Mesodermal cell (in vitro differentiated cells): ENCODE measurements around the gene S100PBP.
"Not testable (repeated sequence)": the region's sequence is repeated elsewhere in the genome, so short reads cannot be mapped to it uniquely, and the experiment has no call there.

ENCODE experiments used
- H3K27ac ChIP-seq: 2 replicates; pipeline ENCODE4 v1.7.0; 2013; ENCODE audit warnings: mild to moderate bottlenecking, low read depth, low read length, moderate library complexity; ENCODE audit not compliant: severe bottlenecking
- H3K36me3 ChIP-seq: 2 replicates; pipeline ENCODE4 v1.7.1; 2013; ENCODE audit warnings: mild to moderate bottlenecking, low read length, moderate library complexity; ENCODE audit not compliant: control insufficient read depth, insufficient read depth
- H3K4me1 ChIP-seq: one replicate; pipeline ENCODE4 v1.7.1; 2013; ENCODE audit warnings: mild to moderate bottlenecking, low read length; ENCODE audit not compliant: insufficient read depth, control insufficient read depth, poor library complexity, severe bottlenecking
- H3K4me3 ChIP-seq: 2 replicates; pipeline ENCODE4 v1.7.0; 2013; ENCODE audit warnings: low read length, control low read depth, mild to moderate bottlenecking; ENCODE audit not compliant: insufficient read depth, poor library complexity, severe bottlenecking; ENCODE audit errors: extremely low read depth
- H3K9me3 ChIP-seq: 2 replicates; pipeline ENCODE4 v1.7.1; 2013; ENCODE audit warnings: mild to moderate bottlenecking, low read length, moderate library complexity; ENCODE audit not compliant: control insufficient read depth
- WGBS, 2 experiments: methylation state at CpG; one replicate each; pipeline ENCODE4 v1.1.5; 2013; ENCODE audit warnings: missing lambda C conversion rate in 2 of 2; ENCODE audit not compliant: insufficient coverage in 2 of 2; 5-methylcytosine and 5-hydroxymethylcytosine counted together

S100PBP gene

DNA sequence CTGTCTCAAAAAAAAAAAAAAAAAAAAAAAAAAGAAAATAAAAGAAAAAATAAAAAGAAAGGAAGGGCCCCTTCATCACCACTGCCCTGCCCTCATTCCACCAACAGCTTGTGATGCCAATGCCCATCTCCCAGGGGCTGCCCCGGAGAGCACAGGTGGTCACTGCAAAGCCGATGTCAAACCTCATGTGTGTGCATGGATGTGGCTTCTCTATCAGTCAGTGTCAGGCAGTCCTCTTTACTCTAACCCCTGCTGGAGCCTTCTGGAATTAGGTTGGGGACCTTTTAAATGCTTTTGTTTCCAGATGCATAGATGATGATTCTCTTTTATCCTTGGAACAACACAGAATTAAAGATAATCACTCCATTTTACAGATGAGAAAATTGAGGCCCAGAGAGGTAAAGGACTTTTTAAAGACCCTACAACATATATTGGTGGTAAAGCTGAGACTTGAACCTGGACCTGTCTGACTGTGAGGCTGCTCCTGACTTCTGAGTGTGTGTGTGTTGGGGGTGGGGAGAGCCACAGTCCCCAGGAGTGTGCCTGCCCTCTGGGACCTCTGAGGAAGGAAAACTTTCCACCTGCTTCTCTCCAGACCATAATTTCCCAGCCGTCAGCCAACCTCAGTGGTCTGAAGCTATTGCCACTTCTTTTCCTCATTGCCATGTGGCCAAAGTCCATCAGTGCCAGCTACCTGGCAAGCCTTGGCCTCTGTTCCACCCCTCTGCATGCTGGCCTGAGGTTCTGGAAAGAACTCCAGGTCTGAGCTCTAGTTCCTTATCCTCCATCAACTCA, 86.7 kb downstream of the S100PBP start:
- WGBS, 2 experiments = 75 to 100% methylated on average over 1 of the region's 3 CpGs
- no peaks in the 10 kb centered on the region for H3K9me3 ChIP-seq
- no peaks in the 10 kb centered on the region for H3K36me3 ChIP-seq
- no peak overlapping the region for H3K4me3 ChIP-seq
- no peak overlapping the region for H3K27ac ChIP-seq
- H3K4me1 ChIP-seq = peaks cover 4% of the 10 kb centered on the region

DNA sequence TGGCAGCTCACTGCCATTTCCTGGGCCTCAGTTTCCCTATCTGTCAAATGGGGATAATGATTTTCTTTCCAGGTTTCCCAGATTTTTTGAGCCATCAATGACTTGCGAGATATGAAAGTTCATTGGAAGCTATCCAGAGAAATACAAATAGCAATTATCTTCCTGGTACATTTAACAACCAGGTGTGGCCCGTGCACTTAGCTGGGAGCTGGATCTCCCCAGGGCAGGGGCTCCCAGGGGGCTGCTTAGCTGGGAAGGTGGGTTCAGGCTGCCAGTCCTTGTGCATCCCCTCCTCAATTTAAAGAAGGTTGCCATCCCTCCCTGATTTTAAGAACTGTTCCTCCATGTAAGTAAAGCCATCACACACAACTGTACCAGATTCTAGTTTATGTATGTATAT, 87.3 kb downstream of the S100PBP start:
- Histone ChIP-seq H3K9me3 (no peaks in the 10 kb centered on the region), H3K4me3 (no peak overlapping the region), H3K27ac (no peak overlapping the region), H3K36me3 (no peaks in the 10 kb centered on the region), H3K4me1 (peaks cover 4% of the 10 kb centered on the region)
- 100% methylated on average over 1 of the region's 2 CpGs; no CpG with 5 or more reads in 1 of the 2 experiments for WGBS, 2 experiments

DNA sequence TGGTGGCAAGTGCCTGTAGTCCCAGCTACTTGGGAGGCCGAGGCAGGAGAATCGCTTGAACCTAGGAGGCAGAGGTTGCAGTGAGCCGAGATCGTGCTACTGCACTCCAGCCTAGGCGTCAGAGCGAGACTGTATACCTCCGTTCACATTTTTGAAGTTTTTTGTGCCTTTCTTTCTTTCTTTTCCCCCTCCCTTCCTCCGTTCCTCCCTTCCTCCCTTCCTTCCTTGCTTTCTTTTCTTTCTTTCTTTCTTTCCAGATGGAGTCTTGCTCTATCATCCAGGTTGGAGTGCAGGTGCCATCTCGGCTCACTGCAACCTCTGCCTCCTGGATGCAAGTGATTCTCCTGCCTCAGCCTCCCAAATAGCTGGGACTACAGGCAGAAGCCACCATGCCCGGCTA, 88.1 kb downstream of the S100PBP start:
- not testable (repeated sequence) for H3K4me1 ChIP-seq, H3K36me3 ChIP-seq, H3K9me3 ChIP-seq, H3K4me3 ChIP-seq, H3K27ac ChIP-seq
- 82% methylated on average over 10 of the region's 10 CpGs for WGBS, 2 experiments

DNA sequence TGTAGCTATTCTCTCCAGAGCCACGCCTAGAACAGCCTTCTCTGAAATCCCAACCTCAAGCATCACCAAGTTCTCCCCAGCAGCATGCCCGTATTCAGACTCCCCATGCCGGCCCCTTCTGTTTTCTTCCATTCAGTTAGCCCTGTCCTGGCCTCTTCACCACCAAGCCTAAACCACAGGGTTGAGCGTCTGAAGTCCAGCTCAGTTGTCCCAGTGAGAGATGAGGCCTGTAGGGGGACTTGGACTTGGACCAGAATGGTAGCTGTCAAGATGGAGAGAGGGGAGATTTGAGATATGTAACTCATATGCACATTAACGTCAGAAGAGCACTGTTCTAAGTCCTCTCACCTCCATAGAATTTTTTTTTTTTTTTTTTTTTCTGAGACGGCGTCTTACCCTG, 89.2 kb downstream of the S100PBP start:
- 97 to 100% methylated on average over 3 to 4 of the region's 7 CpGs for WGBS, 2 experiments

DNA sequence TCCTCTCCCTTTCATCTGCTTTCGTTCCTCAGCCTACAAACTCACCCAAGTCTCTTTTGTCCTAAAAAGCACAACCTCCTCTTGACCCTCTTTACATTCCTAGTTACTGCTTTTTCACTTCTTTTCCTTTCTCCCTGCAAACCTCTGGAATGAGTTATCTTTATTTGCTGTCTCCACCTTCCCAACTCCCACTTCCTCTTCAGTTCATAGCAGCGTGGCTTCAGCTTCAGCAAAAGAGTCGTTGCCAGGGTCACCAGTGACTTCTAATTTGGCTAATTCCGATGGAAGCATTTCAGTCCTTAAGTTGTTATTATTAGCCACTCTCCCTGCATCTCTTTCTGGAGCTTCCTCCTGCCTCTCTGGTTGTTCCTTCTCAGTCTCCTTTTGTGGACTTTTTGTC, 90.0 kb downstream of the S100PBP start:
- Histone ChIP-seq H3K4me3 (no peak overlapping the region), H3K4me1 (peaks cover 4% of the 10 kb centered on the region), H3K9me3 (no peaks in the 10 kb centered on the region), H3K36me3 (no peaks in the 10 kb centered on the region), H3K27ac (no peak overlapping the region)
- WGBS, 2 experiments = 44 to 60% methylated on average over 3 to 4 of the region's 4 CpGs

More for the DNA sequence above, 89.2 kb downstream of the S100PBP start:
- H3K4me1 ChIP-seq = peaks cover 4% of the 10 kb centered on the region
- no peak overlapping the region for H3K4me3 ChIP-seq
- H3K27ac ChIP-seq = no peak overlapping the region
- H3K36me3 ChIP-seq = no peaks in the 10 kb centered on the region
- H3K9me3 ChIP-seq = no peaks in the 10 kb centered on the region
